SK-N-SH (cell line): ENCODE measurements around the gene GPR143.

Source experiments
- EP300 ChIP-seq, 2 experiments: IDR thresholded peaks; 2 replicates each; pipeline versions ENCODE4 v1.4.0 to v1.6.1; 2012; ENCODE audit warnings: borderline replicate concordance in 1 of 2, low read depth in 1 of 2, low read length in 1 of 2
- EZH2phosphoT487 ChIP-seq: fragments of 200-600 bp; sonication (generic); IDR thresholded peaks from 2 replicates; pipeline ENCODE4 v1.6.1; 2017; ENCODE audit warnings: low read depth, mixed run types, mild to moderate bottlenecking, antibody characterized with exemption, moderate library complexity, borderline replicate concordance
- GABPA ChIP-seq: IDR thresholded peaks from 2 replicates; pipeline ENCODE4 v1.4.0; 2012; ENCODE audit warnings: low read depth, mild to moderate bottlenecking
- JUND ChIP-seq: IDR thresholded peaks from 2 replicates; pipeline ENCODE4 v1.4.0; 2012
- MEF2A ChIP-seq: IDR thresholded peaks from 2 replicates; pipeline ENCODE4 v1.4.0; 2012; ENCODE audit warnings: low read depth, borderline replicate concordance
- MXI1 ChIP-seq: IDR thresholded peaks from 2 replicates; pipeline ENCODE4 v1.6.1; 2012; ENCODE audit warnings: mild to moderate bottlenecking, low read depth, low read length, improper control_type of control experiment
- RAD21 ChIP-seq: IDR thresholded peaks from 2 replicates; pipeline ENCODE4 v1.6.1; 2012; ENCODE audit warnings: mild to moderate bottlenecking, low read length
- RCOR1 ChIP-seq: fragments of 150-350 bp; IDR thresholded peaks from 2 replicates; pipeline ENCODE4 v1.6.1; 2017; ENCODE audit warnings: antibody characterized with exemption, low read length
- TAF1 ChIP-seq: IDR thresholded peaks from 2 replicates; pipeline ENCODE4 v1.6.1; 2012; ENCODE audit warnings: low read depth, mild to moderate bottlenecking, low read length, moderate library complexity, borderline replicate concordance
- TCF12 ChIP-seq: IDR thresholded peaks from 2 replicates; pipeline ENCODE4 v1.4.0; 2012
- YY1 ChIP-seq: IDR thresholded peaks from 2 replicates; pipeline ENCODE4 v1.4.0; 2012; ENCODE audit warnings: low read depth, mild to moderate bottlenecking
- TF ChIP-seq, protein P1 (sequence below): fragments of 150-350 bp; IDR thresholded peaks from 2 replicates; pipeline ENCODE4 v1.6.1; 2017; ENCODE audit warnings: antibody characterized with exemption, low read length, low read depth, borderline replicate concordance
- TF ChIP-seq, protein P2 (sequence below): fragments of 200-600 bp; sonication (generic); IDR thresholded peaks from 2 replicates; pipeline ENCODE4 v1.6.1; 2017; ENCODE audit warnings: antibody characterized with exemption, mild to moderate bottlenecking, moderate library complexity

DNA sequence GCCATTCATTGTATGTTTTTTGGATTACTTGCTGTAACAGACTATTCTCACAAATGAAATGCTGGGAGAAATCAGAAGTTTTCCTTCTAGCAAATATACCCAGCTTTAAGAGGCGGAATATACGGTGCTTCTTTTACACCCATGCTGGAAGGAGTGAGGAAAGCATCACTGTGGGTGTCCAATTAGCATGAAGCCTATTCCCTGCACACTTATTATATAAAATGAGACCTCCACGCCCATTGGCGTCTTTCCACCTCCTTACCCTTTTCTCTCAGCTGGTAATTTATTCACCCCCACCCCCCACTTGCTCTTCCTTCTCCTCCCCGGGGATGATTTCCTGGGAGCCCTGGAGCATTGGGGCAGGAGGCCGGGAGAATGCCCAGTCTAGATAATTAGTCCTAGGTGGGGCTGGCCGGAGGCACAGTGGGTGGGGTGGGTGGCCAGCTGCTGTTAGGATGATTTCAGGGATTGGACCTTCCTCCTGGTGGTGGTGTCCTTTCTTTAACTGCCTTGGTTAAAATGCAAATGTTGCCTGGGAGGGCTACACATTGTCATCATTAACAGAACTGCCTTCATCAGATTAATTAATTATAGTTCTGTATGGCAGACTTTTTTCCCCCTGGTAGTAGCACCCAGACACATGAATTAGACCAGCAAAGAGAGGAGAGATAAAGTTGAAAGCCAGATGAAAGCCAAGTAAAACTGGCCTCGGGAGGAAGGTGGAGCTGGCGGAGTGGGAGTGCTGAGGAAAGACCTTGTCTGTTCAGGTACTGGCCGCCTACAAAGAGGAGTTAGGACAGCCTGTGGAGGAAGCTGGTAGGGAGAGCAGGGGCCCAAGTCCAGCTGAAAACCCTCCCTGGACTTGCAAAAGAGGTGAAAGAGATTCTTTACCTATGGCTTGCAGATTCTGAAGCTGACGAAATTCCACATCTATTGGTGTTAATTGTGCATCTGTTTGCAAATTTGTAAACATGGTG, 32.0 kb upstream of the GPR143 start:
- TF ChIP-seq, protein P1, sequence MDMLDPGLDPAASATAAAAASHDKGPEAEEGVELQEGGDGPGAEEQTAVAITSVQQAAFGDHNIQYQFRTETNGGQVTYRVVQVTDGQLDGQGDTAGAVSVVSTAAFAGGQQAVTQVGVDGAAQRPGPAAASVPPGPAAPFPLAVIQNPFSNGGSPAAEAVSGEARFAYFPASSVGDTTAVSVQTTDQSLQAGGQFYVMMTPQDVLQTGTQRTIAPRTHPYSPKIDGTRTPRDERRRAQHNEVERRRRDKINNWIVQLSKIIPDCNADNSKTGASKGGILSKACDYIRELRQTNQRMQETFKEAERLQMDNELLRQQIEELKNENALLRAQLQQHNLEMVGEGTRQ, result no peak
- TF ChIP-seq, protein P2, sequence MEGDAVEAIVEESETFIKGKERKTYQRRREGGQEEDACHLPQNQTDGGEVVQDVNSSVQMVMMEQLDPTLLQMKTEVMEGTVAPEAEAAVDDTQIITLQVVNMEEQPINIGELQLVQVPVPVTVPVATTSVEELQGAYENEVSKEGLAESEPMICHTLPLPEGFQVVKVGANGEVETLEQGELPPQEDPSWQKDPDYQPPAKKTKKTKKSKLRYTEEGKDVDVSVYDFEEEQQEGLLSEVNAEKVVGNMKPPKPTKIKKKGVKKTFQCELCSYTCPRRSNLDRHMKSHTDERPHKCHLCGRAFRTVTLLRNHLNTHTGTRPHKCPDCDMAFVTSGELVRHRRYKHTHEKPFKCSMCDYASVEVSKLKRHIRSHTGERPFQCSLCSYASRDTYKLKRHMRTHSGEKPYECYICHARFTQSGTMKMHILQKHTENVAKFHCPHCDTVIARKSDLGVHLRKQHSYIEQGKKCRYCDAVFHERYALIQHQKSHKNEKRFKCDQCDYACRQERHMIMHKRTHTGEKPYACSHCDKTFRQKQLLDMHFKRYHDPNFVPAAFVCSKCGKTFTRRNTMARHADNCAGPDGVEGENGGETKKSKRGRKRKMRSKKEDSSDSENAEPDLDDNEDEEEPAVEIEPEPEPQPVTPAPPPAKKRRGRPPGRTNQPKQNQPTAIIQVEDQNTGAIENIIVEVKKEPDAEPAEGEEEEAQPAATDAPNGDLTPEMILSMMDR, result no peak
- TF ChIP-seq JUND, result no peak
- TF ChIP-seq MEF2A, result no peak
- no peak for TF ChIP-seq RAD21
- TF ChIP-seq GABPA, result no peak
- no peak for TF ChIP-seq MXI1
- no peak for TF ChIP-seq EP300 (IDR thresholded peaks at IDR 0.05; ENCODE audit: borderline replicate concordance in 1 of 2, low read depth in 1 of 2, low read length in 1 of 2)
- no peak for TF ChIP-seq TAF1
- no peak for TF ChIP-seq EZH2phosphoT487
- no peak for TF ChIP-seq TCF12
- no peak for TF ChIP-seq YY1
- TF ChIP-seq RCOR1, result no peak
